Panc1 (cell line): Measurements from ENCODE around the gene BRI3BP. TPM values are rescaled to one million over a fixed set of nuclear protein-coding genes. Genes with fewer than 3 reads are reported as not detected.

Experiments used
- ATAC-seq: fragments of 200-7000 bp; cut with Tn5 transposase; 2 replicates; pipeline ENCODE4 v1.9.1; 2020; ENCODE audit warnings: mild to moderate bottlenecking, moderate library complexity
- BruUV-seq: library from RNA; stranded (reverse); fragments of 400-500 nt; replicated peaks from 2 replicates; lab custom pipeline; 2021; lab: Mats Ljungman, UMichigan
- CTCF ChIA-PET: fragments of 300-600 bp; sonication (Branson Sonifier 250); formaldehyde crosslinking; loops from one replicate; lab custom pipeline; 2022; ENCODE audit warnings: antibody characterized with exemption; lab: Charles Lee
- POLR2A ChIA-PET: fragments of 300-600 bp; sonication (Branson Sonifier 250); formaldehyde crosslinking; loops from one replicate; lab custom pipeline; 2022; ENCODE audit warnings: antibody characterized with exemption; lab: Charles Lee
- DNase-seq: peaks from one replicate; pipeline ENCODE4 v3.0.0-alpha.2; 2010; ENCODE audit warnings: low read depth, low spot score
- H3K27ac ChIP-seq: 2 replicates; pipeline ENCODE4 v1.5.1; 2011; ENCODE audit warnings: mild to moderate bottlenecking, low read length, inconsistent platforms
- H3K27me3 ChIP-seq: fragments of 200-500 bp; sonication (Bioruptor generic); 2 replicates; pipeline ENCODE4 v1.6.0; 2014; ENCODE audit warnings: low read length, inconsistent platforms; ENCODE audit not compliant: control insufficient read depth, insufficient read depth
- H3K36me3 ChIP-seq: fragments of 200-500 bp; sonication (Bioruptor generic); 2 replicates; pipeline ENCODE4 v1.5.1; 2014; ENCODE audit warnings: inconsistent platforms, mild to moderate bottlenecking, low read length, moderate library complexity; ENCODE audit not compliant: control insufficient read depth, insufficient read depth
- H3K4me1 ChIP-seq: 2 replicates; pipeline ENCODE4 v1.5.1; 2011; ENCODE audit warnings: inconsistent platforms, mild to moderate bottlenecking, low read length, moderate library complexity; ENCODE audit not compliant: control insufficient read depth, insufficient read depth
- H3K4me3 ChIP-seq, 2 experiments: 2 replicates each; pipeline ENCODE4 v1.5.1; 2011 to 2012; ENCODE audit warnings: low read depth in 2 of 2, low read length in 2 of 2, mild to moderate bottlenecking in 2 of 2, inconsistent platforms in 1 of 2, moderate library complexity in 1 of 2
- H3K9me3 ChIP-seq: fragments of 200-500 bp; sonication (Bioruptor generic); 2 replicates; pipeline ENCODE4 v1.5.1; 2014; ENCODE audit warnings: low read depth, mild to moderate bottlenecking, inconsistent platforms, low read length, moderate library complexity; ENCODE audit not compliant: control insufficient read depth, insufficient read depth
- CTCF ChIP-seq: fragments of 450-650 bp; IDR thresholded peaks from 2 replicates; pipeline ENCODE4 v1.5.1; 2017; ENCODE audit warnings: mild to moderate bottlenecking
- POLR2AphosphoS5 ChIP-seq: IDR thresholded peaks from 2 replicates; pipeline ENCODE4 v1.6.1; 2012; ENCODE audit warnings: mild to moderate bottlenecking, low read depth, low read length, moderate library complexity
- REST ChIP-seq, 2 experiments: IDR thresholded peaks; 2 replicates each; pipeline ENCODE4 v1.6.1; 2011 to 2012; ENCODE audit warnings: low read depth in 2 of 2, control low read depth in 1 of 2, low read length in 1 of 2, mild to moderate bottlenecking in 1 of 2, moderate library complexity in 1 of 2; ENCODE audit not compliant: insufficient read depth in 1 of 2
- SIN3A ChIP-seq: IDR thresholded peaks from 2 replicates; pipeline ENCODE4 v1.6.1; 2012; ENCODE audit warnings: low read depth, mild to moderate bottlenecking, low read length, moderate library complexity, borderline replicate concordance; ENCODE audit not compliant: insufficient read depth
- TCF7L2 ChIP-seq: IDR thresholded peaks from 2 replicates; pipeline ENCODE4 v1.6.1; 2011; ENCODE audit warnings: mild to moderate bottlenecking, low read depth, low read length, inconsistent platforms
- in situ Hi-C: cut with HindIII; loops from 2 replicates; pipeline ENCODE4 v1.10.0; 2016; ENCODE audit warnings: low sequenced_read_pairs, low pct_unique_long_range_greater_than_20kb
- intact Hi-C: fragments of 100-400 bp; cut with micrococcal nuclease; formaldehyde crosslinking; loops from one replicate; pipeline ENCODE4 v1.10.0; 2022; ENCODE audit not compliant: unreplicated experiment
- total RNA-seq: library from RNA; stranded (reverse); gene quantifications from one replicate; pipeline ENCODE4 v1.2.1, GENCODE V29; 2021; ENCODE audit not compliant: unreplicated experiment

BRI3BP gene
- total RNA-seq, 1 experiment from 2014 or later: 35.1 TPM

- Histone ChIP-seq H3K27ac (no peak overlapping the region), H3K9me3 (no peaks in the 10 kb centered on the region), H3K4me1 (0 out of 2 replicates have a peak, but pooled peaks cover 3% of the 10 kb centered on the region), H3K27me3 (no peaks in the 10 kb centered on the region), H3K4me3 (no peak overlapping the region), H3K36me3 (no peaks in the 10 kb centered on the region)
- ATAC-seq: no peak
- in situ Hi-C loops (no loop called here), intact Hi-C loops (no loop called here)
- CTCF ChIA-PET: no interaction called here
- BruUV-seq: no TSS peak
- POLR2A ChIA-PET: no interaction called here
- no peak for TF ChIP-seq TCF7L2
- no peak for TF ChIP-seq SIN3A
- TF ChIP-seq POLR2AphosphoS5: no peak
- TF ChIP-seq CTCF: no peak
- TF ChIP-seq REST (IDR thresholded peaks at IDR 0.05; ENCODE audit: insufficient read depth in 1 of 2, low read depth in 2 of 2, low read length in 1 of 2): no peak
- no peak for DNase-seq
These were observed 78.0 kb downstream of the BRI3BP start for GRCh38 chr12:125071456-125071855.

- H3K36me3 ChIP-seq: no peaks in the 10 kb centered on the region
- BruUV-seq: no TSS peak
These were observed 79.1 kb downstream of the BRI3BP start for GRCh38 chr12:125072496-125072895.

More at GRCh38 chr12:125072496-125072895, 79.1 kb downstream of the BRI3BP start:
- Histone ChIP-seq H3K4me3 (no peak overlapping the region), H3K4me1 (no peaks in the 10 kb centered on the region), H3K9me3 (no peaks in the 10 kb centered on the region), H3K27me3 (no peaks in the 10 kb centered on the region), H3K27ac (no peak overlapping the region)
- ChIA-PET POLR2A (no interaction called here), CTCF (interaction anchor here (0.6 to 0.7 kb wide), 2 partner anchors 62 to 769 kb away, joined by 5 to 6 read pairs; no protein-coding TSS in a partner anchor)
- TF ChIP-seq CTCF (no peak), POLR2AphosphoS5 (no peak), TCF7L2 (no peak), REST (IDR thresholded peaks at IDR 0.05; ENCODE audit: insufficient read depth in 1 of 2, low read depth in 2 of 2, low read length in 1 of 2) (no peak), SIN3A (no peak)
- intact Hi-C loops (no loop called here), in situ Hi-C loops (no loop called here)
- no peak for ATAC-seq
- no peak for DNase-seq
